GM18867 (cell line): ENCODE data around the gene RBM28.

ENCODE experiments used
- ATAC-seq: cut with Tn5 transposase; IDR thresholded peaks from one replicate; pipeline ENCODE4 v1.9.1; 2021; ENCODE audit warnings: mild to moderate bottlenecking, moderate library complexity; ENCODE audit not compliant: unreplicated experiment

RBM28 gene, protein sequence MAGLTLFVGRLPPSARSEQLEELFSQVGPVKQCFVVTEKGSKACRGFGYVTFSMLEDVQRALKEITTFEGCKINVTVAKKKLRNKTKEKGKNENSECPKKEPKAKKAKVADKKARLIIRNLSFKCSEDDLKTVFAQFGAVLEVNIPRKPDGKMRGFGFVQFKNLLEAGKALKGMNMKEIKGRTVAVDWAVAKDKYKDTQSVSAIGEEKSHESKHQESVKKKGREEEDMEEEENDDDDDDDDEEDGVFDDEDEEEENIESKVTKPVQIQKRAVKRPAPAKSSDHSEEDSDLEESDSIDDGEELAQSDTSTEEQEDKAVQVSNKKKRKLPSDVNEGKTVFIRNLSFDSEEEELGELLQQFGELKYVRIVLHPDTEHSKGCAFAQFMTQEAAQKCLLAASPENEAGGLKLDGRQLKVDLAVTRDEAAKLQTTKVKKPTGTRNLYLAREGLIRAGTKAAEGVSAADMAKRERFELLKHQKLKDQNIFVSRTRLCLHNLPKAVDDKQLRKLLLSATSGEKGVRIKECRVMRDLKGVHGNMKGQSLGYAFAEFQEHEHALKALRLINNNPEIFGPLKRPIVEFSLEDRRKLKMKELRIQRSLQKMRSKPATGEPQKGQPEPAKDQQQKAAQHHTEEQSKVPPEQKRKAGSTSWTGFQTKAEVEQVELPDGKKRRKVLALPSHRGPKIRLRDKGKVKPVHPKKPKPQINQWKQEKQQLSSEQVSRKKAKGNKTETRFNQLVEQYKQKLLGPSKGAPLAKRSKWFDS

DNA sequence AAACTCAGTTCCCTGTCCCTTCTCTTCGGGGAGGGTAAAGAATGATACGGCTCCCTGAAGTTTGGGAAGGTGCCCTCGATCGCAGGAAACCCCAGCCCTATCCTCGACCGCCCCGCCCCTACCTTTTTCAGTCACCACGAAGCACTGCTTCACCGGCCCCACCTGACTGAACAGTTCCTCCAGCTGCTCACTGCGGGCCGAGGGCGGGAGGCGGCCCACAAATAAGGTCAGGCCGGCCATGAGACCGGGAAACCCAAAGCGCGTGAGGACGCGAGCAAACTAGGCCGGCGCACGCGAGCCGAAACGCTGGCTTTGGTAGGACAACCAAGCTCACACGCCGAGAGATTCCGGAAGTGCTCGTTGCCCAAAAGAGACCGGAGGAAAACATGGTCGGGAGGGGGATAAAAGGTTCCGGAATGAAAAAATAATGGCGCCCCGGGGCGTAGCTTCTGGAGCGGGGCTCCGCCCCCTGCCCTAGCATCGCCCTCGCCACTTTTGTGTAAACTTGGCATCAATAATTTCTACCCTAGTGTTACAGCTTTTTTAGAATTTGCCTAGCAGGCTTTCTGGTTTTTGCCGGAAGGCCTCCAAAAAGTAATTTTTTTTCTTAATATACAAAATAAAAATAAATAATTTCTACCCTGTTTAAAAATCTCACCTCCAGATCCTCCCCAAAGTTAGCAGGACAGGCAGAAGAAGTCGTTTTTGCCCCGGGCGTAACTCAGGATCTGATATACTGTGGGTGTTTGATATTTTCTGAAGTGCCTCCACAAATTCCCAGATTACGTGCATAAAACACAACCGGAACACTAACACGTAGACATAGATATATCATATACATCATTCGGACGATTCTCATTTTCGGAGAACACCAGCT is at the start of gene RBM28:
TSS of gene RBM28 (minus strand) at position 355 of the 877 bp plus-strand sequence. CDS start at position 240, 115 bp downstream.
- peak; percentile 93 for ATAC-seq

DNA sequence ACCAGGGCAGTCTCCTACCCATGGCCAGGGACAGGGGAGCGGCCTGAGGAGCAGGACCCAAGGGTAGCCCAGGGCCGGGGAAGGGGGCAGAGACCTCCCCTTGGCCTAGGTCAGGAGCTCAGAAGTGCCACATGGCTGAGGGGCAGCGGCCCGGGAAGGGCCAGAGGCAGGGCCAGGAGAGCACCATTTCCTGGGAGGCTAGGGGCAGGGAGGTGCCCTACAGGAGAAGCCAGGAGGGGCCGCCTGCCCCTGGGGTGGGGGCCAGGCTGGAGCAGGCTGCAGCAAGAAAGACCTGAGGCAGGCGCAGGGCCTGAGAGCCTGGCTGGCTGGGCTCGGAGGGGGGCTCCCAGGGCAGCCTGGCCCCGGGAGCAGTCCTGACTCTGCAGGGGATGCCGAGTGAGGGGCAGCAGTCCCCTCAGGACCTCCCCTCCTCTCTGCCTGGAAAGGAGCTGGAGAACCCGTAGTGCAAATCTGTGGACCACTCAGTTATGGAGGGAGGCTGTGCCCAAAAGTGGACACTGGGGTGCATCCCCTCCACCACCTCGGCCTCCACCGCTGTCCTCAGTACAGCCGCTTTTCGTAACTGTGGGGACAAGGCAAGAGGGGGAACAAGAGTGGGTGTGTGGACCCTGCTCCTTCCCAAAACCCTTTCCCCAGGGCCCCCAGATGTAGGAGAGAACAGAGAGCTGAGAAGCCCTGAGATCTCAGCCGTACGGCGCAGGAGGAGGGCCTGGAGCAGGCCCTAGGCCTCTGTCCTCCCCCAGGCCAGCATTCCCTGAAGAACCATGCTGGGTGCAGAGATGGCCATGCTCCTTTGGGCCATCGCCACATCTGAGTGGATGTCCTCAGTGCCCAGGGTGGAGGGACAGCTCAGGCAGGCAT is 49.0 kb upstream of the RBM28 start:
- ATAC-seq, result no peak

DNA sequence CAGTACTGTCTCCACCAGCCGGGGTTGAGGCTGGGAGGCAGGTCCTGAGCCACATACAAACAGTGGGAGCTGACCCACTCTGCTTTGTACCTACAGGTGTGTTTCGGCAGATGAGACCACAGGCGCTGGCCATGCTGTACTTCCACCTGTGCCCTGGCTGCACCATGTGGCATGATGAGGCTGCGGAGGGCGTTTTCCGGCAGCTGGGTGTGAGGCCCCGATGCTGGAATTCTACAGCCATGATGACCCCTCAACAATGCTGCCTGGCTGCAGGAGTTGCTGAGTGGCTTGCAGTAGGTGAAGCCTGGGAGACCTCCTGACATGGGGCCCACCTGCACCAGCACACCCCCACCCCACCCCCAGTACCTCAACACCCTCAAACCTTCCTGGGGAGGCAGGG is 48.1 kb upstream of the RBM28 start:
- ATAC-seq, result no peak

DNA sequence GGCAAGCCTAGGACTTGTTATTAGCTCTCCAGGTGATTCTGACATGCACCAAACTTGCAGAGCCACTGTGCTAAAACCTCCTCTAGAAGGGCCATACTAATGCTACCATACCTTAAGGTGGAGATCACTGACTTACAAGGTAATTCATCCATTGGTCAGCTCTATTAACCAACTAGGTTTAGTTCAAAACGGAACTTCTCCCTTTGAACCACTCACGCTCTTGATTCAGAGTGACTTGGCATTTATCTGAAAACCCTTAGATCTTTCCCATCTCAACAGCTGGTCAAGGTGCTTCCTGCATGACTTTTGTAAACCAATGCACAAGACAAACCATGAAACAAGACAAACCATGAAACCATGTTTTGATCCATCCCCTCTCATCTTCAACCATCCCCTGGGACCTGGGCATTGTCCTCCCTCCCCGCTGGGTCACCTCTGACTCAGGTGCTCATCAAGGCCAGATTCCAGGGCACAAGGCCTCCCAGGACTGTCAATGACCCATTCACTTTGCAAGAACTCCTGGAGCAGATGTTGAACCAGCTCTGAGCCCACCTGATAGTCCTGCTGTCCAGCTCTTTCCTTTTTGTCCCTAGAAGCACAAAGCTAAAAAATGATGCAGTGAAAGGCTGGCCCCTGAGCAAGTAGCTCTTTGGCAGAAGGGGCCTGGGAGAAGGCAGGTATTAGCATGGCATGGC is 47.3 kb upstream of the RBM28 start:
- no peak for ATAC-seq

DNA sequence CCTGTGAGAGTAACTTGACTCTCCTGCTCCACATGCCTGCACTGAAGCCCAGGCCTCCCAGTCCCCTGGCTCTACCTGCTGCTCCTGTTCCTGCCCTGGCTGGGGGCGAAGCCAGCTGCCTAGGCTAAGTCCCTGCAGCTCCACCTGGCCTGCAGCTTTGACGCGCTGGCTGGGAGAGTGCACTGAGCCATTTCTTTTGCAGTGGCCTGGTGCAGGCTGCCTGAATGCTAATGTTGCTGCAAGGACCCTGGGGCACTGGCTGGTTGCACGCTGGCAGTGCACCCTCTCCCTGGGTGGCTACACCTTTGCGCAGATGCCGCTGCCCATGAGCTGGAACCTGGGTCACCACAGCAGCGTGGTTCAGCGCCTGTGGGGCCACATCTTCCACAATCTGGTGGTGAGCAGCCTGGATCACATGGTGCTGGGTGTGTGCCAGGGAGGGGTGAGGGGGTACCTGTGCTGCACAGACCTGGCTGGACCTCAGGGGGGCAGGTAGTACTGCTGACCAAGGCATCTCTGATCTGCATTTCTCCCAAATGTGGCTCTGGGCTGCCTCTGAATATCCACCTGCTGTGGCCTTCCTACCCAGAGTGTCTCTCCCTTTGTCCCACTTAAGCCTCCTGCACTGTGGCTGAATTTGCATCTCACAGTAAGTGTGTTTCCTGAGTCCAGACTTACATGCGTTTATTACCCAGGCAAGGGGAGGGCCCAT is 46.1 kb upstream of the RBM28 start:
- no peak for ATAC-seq

DNA sequence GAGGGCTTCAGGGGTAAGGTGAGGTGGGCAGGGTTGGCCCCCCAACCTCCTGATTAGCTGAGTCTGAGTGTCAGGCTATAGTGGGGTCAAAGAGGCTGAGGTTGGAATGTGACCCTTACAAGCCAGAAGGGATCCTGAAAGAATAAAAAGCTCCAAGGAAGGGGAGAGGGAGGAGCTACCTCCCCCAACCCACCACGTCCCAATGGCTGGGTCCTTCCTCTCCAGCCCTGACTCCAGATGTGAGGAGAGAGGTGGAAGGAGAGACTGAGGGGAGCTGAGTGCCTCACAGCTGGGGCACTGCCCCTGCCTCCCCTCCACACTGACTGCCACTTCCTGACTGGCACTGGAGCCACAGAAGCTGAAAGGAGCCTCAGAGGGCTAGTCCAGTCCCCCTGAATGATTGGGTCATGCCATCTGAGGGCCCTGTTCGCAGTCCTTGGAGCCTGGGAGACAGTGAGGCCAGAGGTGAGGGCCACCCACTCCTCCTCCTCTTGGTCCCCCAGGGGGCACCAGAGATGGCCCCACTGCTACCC is 45.4 kb upstream of the RBM28 start:
- ATAC-seq, result no peak

DNA sequence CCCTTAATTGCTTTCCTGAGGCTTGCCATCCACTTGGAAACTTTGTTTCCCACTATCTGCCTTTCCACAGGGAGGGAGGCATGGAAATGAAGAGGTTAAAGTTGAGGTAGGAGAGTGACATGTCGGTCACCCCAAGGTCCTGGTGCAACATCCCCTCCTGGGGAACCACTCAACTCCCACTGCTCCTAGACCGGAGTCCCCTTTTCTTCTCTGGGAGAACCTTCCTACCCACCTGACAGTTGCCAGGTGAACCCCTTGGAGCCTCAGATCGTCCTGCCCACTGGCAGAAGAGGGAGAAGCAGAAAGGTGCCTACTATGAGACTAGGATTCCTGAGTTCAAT is 44.4 kb upstream of the RBM28 start:
- ATAC-seq, result no peak

DNA sequence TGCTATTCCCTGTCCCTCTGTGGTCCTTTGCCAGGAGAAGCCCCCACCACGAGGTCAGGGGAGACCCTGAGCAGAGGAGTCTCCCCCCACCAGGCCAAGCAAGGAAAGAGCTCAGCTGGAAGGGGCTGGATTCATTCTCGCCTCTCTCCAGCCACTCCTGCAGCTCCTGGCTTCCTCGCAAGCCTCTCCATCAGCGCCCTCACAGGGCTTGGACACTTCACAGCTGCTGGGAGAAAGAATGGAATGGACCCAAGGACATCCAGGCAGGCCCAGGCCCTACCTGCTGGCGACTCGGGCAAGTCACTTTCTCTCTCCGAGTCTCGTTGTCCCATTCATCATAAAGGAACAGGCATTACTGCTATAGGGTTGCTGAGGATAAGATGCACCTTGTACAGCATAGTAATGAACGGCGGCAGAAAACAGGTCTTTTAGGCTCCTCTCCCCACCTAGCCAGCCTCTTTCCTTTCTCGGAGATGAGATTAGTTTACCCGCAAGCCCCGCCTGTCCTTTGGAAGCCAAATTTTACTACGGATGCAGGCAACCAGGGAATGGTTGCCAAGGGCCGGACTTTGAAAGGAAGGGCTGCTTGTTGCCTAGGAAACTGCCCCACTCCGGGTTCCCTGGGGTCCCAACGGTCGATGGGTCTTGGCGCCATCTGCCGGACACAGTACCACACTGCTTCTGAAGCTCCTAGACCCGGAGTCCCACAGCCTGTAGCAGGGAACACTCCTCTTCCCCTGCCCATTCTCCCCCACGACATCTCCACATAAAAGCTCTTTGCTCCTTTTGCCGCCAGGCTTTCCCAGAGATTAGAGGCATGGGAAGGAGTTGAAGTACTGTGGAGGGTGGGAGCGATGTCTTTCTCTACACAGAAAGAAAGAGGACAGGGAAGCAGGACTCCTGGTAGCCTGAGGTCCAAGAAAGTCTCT is 43.8 kb upstream of the RBM28 start:
- ATAC-seq, result no peak

DNA sequence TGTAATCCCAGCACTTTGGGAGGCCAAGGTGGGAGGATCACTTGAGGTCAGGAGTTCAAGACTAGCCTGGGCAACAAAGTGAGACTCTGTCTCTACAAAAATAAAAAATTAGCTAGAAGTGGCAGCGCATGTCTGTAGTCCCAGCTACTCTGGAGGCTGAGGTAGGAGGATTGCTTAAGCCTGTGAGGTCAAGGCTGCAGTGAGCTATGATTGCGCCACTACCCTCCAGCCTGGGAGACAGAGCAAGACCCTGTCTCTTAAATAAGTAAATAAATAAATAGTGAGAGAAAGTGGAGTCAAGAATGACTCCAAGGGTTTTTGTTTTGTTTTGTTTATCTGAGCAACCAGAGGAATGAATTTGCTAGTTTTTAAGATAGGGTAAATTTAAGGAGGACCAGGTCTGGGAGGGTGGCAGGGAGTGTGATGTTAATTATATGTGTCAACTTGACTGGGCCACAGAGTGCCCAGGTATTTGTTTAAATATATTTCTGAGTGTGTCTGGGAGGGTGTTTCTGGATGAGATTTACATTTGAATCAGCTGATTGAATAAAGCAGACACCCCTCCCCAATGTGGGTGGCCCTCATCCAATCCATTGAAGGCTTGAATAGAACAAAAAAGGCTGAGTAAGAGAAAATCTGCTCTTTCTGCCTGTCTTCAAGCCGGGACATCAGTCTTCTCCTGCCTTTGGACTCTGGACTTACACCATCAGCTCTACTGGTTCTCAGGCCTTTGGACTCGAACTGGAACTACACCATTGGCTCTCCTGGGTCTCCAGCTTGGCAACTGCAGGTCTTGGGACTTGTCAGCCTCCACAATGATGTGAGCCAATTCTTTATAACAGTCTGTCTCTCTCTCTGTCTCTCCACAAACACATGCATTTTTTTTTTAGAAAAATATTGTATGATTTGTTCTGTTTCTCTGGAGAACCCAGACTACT is 42.5 kb upstream of the RBM28 start:
- no peak for ATAC-seq

DNA sequence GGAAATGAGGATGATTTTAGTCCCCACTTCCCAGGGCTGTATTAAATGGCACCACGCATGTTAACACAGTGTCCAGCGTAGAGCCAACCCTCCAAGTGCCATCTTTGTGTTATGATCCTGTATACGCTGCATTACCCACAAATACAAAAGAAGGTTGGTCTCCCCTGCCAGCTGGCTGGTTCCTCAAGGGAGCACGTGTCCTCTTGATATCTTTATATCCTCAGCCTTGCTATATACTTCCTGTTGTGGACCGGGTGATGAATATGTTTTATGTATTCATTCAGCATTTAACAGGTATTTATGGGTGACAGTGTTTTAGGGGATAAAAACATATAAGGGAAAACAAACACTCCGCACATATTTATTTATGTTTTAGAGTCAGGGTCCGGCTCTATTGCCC is 41.0 kb upstream of the RBM28 start:
- ATAC-seq, result no peak

DNA sequence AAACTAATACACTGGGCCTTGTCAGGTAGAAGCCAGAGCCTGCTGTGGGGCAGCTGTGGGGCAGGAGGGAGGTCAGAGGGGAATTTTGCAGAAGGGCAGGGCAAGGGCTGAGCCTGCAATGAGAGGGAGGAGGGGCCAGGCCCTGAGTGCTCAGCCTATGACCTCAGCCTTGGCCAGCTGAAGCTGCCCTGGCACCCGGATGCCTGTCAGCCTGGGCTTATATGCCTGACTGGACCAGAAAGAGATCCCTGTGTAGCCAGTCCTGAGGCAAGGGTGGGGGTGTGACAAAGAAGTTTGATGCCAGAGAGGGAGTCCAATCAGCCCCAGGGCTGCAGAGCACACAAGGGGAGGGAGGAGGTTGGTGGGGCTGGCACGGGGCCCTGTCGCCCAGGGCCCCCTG is 40.1 kb upstream of the RBM28 start:
- ATAC-seq, result no peak

DNA sequence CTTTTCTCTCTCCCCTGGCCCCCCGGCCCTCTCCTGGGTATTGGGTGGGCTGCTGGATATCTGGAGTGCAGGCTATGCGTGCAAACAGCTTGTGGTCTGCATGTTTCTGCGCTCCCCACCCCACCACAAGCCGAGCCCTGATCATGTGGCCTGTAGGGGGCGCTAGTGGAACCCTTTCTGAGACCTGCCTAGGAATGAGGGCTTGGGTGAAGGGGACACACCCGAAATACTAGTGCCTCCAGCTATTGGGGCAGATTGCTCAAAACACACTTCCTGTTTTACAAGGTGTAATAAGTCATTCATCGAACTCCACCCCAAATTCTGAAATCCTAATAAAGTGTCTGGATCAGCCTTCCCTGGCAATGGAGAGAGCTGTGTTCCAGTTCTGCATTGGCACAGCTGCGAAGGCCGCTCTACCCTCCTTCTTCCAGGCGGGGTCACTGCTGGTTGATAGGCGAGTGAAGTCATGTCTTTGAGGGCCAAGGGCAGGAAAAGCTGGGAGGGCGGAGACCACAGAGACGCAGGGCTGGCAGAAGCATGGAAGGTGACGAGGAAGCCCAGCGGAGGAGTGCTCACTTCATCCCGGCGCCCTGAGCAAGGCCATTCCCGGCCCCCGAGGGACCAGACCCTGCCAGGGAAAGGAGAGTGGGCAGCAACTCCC is 37.6 kb upstream of the RBM28 start:
- no peak for ATAC-seq

DNA sequence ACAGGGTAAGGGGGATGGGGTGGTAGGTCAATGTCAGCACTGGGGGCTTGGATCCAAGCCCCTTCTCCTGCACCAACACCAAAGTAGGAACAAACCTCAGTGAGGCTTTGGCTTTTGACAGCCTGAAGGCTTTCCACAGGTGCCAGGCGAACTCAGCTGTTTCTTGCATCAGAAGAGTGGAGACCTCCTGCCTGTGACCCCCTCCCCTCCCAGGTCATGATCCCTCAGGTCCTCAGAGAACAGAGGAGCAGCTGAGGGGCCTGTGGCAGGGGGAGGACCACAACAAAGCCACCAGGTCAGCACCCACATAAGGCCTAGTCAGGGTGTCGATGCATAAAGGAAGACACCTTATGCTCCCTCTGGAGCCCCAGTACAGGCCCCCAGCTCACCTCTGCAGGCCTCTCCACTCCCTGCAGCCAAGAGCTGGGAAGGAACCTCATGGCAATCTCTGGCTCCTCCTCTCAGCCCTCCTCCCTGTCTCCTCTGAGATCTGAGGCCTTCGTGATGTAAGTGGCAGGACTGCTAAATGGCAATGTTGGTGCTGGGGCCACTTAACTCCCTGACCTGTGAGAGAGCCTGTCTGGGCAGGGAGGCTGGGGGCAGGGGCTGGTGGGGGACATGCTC is 36.9 kb upstream of the RBM28 start:
- no peak for ATAC-seq

DNA sequence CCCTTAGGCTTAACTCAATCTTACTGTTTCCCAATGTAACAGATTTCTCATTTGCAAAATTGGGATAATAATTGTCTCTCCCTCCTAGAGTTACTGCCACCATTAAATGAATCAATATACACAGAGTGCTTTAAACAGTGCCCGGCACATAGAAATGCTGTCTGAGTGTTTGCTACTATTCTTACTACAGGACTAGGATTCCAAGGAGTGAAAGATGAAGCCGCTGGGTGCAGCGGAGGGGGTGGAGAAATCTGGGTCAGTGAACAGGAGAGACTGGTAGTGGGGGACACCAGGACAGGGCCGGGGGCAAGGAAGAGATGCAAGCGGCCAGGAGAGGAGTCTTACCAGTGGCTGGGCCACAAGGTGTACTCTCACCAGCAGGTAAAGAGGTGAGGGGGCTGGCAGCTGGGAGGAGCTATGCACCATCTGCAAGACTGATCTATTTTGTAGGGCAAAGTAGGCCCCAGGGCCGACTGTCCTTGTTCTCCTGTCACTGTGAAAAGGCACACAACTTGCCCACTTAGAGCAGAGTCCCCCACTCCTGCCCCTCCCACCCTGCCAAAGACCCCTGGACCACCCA is 36.3 kb upstream of the RBM28 start:
- no peak for ATAC-seq

DNA sequence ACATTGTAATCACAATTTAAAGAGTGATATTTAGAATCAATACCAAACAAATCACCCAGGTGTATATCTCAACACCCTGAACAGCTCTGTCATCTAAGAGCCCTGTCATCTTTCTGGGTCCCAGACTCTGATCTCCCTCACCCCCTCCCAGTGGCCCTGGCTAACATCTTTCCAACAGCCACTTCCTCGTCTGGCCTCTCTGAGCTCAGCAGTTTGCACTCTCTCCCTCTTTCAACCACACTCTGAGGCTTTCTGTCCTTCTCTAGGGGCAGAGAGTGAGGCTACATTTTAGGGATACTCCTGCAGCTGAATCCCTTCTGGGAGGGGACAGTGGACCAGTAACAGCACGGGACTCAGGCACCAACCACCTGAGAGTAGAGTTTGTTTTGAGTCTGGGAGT is 34.9 kb upstream of the RBM28 start:
- ATAC-seq, result no peak
